Measurements from ENCODE around the gene ATP8B3.

- TF ChIP-seq, protein P1, sequence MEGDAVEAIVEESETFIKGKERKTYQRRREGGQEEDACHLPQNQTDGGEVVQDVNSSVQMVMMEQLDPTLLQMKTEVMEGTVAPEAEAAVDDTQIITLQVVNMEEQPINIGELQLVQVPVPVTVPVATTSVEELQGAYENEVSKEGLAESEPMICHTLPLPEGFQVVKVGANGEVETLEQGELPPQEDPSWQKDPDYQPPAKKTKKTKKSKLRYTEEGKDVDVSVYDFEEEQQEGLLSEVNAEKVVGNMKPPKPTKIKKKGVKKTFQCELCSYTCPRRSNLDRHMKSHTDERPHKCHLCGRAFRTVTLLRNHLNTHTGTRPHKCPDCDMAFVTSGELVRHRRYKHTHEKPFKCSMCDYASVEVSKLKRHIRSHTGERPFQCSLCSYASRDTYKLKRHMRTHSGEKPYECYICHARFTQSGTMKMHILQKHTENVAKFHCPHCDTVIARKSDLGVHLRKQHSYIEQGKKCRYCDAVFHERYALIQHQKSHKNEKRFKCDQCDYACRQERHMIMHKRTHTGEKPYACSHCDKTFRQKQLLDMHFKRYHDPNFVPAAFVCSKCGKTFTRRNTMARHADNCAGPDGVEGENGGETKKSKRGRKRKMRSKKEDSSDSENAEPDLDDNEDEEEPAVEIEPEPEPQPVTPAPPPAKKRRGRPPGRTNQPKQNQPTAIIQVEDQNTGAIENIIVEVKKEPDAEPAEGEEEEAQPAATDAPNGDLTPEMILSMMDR (IDR thresholded peaks at IDR 0.05): no peak
- TF ChIP-seq EP300 (IDR thresholded peaks at IDR 0.05; ENCODE audit: low read depth) (no peak), POLR2AphosphoS5 (IDR thresholded peaks at IDR 0.05) (no peak), POLR2A (IDR thresholded peaks at IDR 0.05) (no peak)
Observed at GRCh38 chr19:1804858-1805257, 7.2 kb downstream of the ATP8B3 start.
